ENCODE measurements around the gene CADM1. TPM values are rescaled to one million over a fixed set of nuclear protein-coding genes. Genes with fewer than 3 reads are reported as not detected.

The CADM1 gene
- total and polyA plus RNA-seq, 2 experiments from 2014 or later: 48.4 to 54.3 TPM

GRCh38 chr11:115266066-115266639 is 238.1 kb downstream of the CADM1 start:
- H3K4me3 ChIP-seq: no peak overlapping the region
- H3K4me1 ChIP-seq (ENCODE audit: insufficient read depth): no peaks in the 10 kb centered on the region
- H3K4me2 ChIP-seq: no peak overlapping the region
- no peak overlapping the region for H2AFZ ChIP-seq
- no peaks in the 10 kb centered on the region for H3K36me3 ChIP-seq (replicated peaks; ENCODE audit: insufficient read depth, low read depth)
- H3K27ac ChIP-seq: no peak overlapping the region
- WGBS (ENCODE audit: low lambda C conversion rate, missing lambda C conversion rate): 92% methylated on average over 5 of the region's 5 CpGs
- TF ChIP-seq CTCF (IDR thresholded peaks at IDR 0.05; ENCODE audit: poor library complexity): no peak
- no peak for TF ChIP-seq EZH2phosphoT487 (IDR thresholded peaks at IDR 0.05; ENCODE audit: low read depth, severe bottlenecking, unreplicated experiment)
- TF ChIP-seq EZH2 (IDR thresholded peaks at IDR 0.05; ENCODE audit: borderline replicate concordance): no peak
- H4K20me1 ChIP-seq (ENCODE audit: insufficient read depth, poor library complexity, severe bottlenecking): no peaks in the 10 kb centered on the region
- no peaks in the 10 kb centered on the region for H3K27me3 ChIP-seq
- H3K9me3 ChIP-seq (ENCODE audit: low read depth): no peaks in the 10 kb centered on the region
- no peak for DNase-seq (ENCODE audit: low spot score)
- no peaks in the 10 kb centered on the region for H3K9me2 ChIP-seq (replicated peaks; ENCODE audit: insufficient read depth)
- no peaks in the 10 kb centered on the region for H3K79me2 ChIP-seq

DNA sequence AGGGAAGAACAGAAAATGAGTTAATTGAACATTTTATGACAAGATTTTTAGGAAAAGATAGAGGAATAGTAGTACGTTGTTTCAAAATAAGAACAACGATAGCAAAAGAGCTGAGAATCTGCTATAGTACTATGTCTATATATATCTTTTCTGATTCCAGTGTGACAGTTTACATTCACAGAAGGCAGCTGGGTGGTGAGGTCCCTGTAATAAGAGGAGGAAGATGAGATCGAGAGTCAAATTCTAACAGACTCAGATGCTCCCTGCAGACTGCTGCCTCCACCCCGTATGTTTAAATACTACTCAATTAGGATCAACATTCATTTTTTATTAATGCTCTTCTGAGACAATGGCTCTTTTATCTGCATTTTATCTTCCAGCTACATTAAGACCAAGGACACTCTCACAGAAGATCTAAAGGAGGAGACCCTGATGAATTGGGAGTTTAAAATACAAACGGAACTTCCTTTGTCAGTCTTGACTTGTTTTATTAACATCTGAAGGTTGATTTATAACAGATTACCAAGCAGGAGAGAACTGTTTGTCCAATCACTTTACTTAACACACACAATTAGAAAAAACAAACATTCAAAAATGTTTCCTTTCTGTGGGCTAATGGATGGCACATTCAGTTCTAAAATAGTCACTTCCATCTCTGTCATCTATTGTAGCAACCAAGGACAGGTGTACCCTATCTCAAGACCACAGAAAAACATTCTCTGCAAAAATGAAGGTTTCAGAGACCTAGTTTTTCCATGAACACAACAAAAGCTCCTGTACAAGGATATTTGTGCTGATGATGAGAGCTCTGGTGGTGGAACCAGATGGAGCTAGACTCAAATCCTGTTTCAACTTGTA is 240.2 kb downstream of the CADM1 start:
- WGBS (ENCODE audit: low lambda C conversion rate, missing lambda C conversion rate): 68% methylated on average over 5 of the region's 5 CpGs
- H2AFZ ChIP-seq: no peak overlapping the region
- DNase-seq (ENCODE audit: low spot score): no peak

DNA sequence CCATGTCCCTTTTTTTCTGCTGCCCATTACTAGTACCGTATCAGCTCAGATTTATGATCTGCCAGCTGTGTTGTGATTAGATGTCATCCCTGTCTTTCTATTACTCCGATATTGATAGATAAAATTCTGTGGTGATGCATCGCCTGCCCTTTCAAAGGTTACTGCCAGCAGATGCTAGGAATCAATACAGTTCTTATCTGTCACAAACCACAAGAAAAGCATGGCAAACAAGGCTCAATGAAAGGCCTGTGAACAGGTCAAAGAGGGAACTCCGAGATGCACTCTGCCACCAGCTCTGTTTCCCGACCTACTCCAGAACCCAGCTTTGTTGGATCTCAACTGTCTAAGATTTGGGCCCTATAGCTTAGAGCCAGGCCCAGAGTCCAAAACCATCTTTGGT is 246.0 kb downstream of the CADM1 start:
- Histone ChIP-seq H3K4me3 (no peak overlapping the region), H3K27me3 (no peaks in the 10 kb centered on the region), H3K4me1 (ENCODE audit: insufficient read depth) (no peaks in the 10 kb centered on the region), H3K9me3 (ENCODE audit: low read depth) (no peaks in the 10 kb centered on the region), H3K27ac (no peak overlapping the region), H2AFZ (no peak overlapping the region), H3K4me2 (no peak overlapping the region), H4K20me1 (ENCODE audit: insufficient read depth, poor library complexity, severe bottlenecking) (no peaks in the 10 kb centered on the region), H3K9me2 (replicated peaks; ENCODE audit: insufficient read depth) (no peaks in the 10 kb centered on the region), H3K36me3 (replicated peaks; ENCODE audit: insufficient read depth, low read depth) (no peaks in the 10 kb centered on the region), H3K79me2 (no peaks in the 10 kb centered on the region)
- no peak for TF ChIP-seq EZH2phosphoT487 (IDR thresholded peaks at IDR 0.05; ENCODE audit: low read depth, severe bottlenecking, unreplicated experiment)
- no peak for TF ChIP-seq CTCF (IDR thresholded peaks at IDR 0.05; ENCODE audit: poor library complexity)
- WGBS (ENCODE audit: low lambda C conversion rate, missing lambda C conversion rate): 74% methylated on average over 5 of the region's 5 CpGs
- no peak for DNase-seq (ENCODE audit: low spot score)

More for the DNA sequence above, 240.2 kb downstream of the CADM1 start:
- Histone ChIP-seq H3K79me2 (no peaks in the 10 kb centered on the region), H3K4me2 (no peak overlapping the region), H3K27ac (no peak overlapping the region), H3K9me3 (ENCODE audit: low read depth) (no peaks in the 10 kb centered on the region), H3K4me1 (ENCODE audit: insufficient read depth) (no peaks in the 10 kb centered on the region), H3K4me3 (no peak overlapping the region), H3K27me3 (no peaks in the 10 kb centered on the region), H3K9me2 (replicated peaks; ENCODE audit: insufficient read depth) (no peaks in the 10 kb centered on the region), H3K36me3 (replicated peaks; ENCODE audit: insufficient read depth, low read depth) (no peaks in the 10 kb centered on the region), H4K20me1 (ENCODE audit: insufficient read depth, poor library complexity, severe bottlenecking) (no peaks in the 10 kb centered on the region)
- no peak for TF ChIP-seq EZH2phosphoT487 (IDR thresholded peaks at IDR 0.05; ENCODE audit: low read depth, severe bottlenecking, unreplicated experiment)

DNA sequence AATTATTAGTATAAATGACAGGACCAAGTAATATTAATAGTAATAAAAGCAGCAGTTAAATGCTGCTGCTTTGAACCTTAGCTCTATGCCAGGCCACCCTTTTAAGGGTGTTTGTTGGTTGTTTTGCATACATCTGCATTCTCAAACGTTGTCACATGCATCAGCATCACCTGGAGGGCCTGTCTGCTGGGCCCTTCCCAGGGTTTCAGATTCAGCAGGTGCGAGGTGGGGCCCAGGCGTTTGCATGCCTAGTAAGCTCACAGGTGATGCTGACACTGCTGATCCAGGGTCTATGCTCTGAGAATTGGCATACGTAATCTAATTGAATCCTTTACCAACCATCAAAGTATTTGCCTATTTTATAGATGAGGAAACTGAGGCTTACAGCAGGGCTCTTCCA is 246.5 kb downstream of the CADM1 start:
- no peaks in the 10 kb centered on the region for H3K36me3 ChIP-seq (replicated peaks; ENCODE audit: insufficient read depth, low read depth)
- H3K27ac ChIP-seq: no peak overlapping the region
- H3K4me3 ChIP-seq: no peak overlapping the region
- no peaks in the 10 kb centered on the region for H4K20me1 ChIP-seq (ENCODE audit: insufficient read depth, poor library complexity, severe bottlenecking)
- WGBS (ENCODE audit: low lambda C conversion rate, missing lambda C conversion rate): 67% methylated on average over 4 of the region's 4 CpGs
- no peak overlapping the region for H3K4me2 ChIP-seq
- no peaks in the 10 kb centered on the region for H3K4me1 ChIP-seq (ENCODE audit: insufficient read depth)
- no peaks in the 10 kb centered on the region for H3K9me3 ChIP-seq (ENCODE audit: low read depth)
- no peak for DNase-seq (ENCODE audit: low spot score)
- no peak overlapping the region for H2AFZ ChIP-seq
- H3K79me2 ChIP-seq: no peaks in the 10 kb centered on the region
- TF ChIP-seq CTCF (IDR thresholded peaks at IDR 0.05; ENCODE audit: poor library complexity) (no peak), EZH2 (IDR thresholded peaks at IDR 0.05; ENCODE audit: borderline replicate concordance) (no peak), EZH2phosphoT487 (IDR thresholded peaks at IDR 0.05; ENCODE audit: low read depth, severe bottlenecking, unreplicated experiment) (no peak)
- no peaks in the 10 kb centered on the region for H3K9me2 ChIP-seq (replicated peaks; ENCODE audit: insufficient read depth)
- no peaks in the 10 kb centered on the region for H3K27me3 ChIP-seq
